Central memory CD8-positive, alpha-beta T cell (primary cell): ENCODE data around the gene RGS12.

Experiments
- ATAC-seq: fragments of 150-1000 bp; cut with Tn5 transposase; replicated peaks from 2 replicates; pipeline ENCODE4 v1.10.0; 2022; ENCODE audit warnings: mild to moderate bottlenecking, moderate FRiP score, moderate number of reproducible peaks; ENCODE audit not compliant: poor library complexity, severe bottlenecking; ENCODE audit errors: extremely low read depth
- DNase-seq, 2 donors: peaks; one replicate each; pipeline ENCODE4 v3.0.0; 2021; ENCODE audit warnings: low spot score in 2 of 2
- H3K27ac Mint-ChIP-seq: one replicate; pipeline ENCODE4 v1.8.0; 2022; ENCODE audit warnings: low read depth, mild to moderate bottlenecking, moderate library complexity, mixed read lengths
- H3K27me3 Mint-ChIP-seq: one replicate; pipeline ENCODE4 v1.8.0; 2022; ENCODE audit warnings: mixed read lengths
- H3K36me3 Mint-ChIP-seq: one replicate; pipeline ENCODE4 v1.8.0; 2022; ENCODE audit warnings: mild to moderate bottlenecking, moderate library complexity, mixed read lengths; ENCODE audit not compliant: insufficient read depth
- H3K4me1 Mint-ChIP-seq: one replicate; pipeline ENCODE4 v1.8.0; 2022; ENCODE audit warnings: mixed read lengths
- H3K4me3 Mint-ChIP-seq: one replicate; pipeline ENCODE4 v1.8.0; 2022; ENCODE audit warnings: mild to moderate bottlenecking, moderate library complexity, mixed read lengths
- H3K9me3 Mint-ChIP-seq: one replicate; pipeline ENCODE4 v1.8.0; 2022; ENCODE audit warnings: mixed read lengths

The RGS12 gene

DNA sequence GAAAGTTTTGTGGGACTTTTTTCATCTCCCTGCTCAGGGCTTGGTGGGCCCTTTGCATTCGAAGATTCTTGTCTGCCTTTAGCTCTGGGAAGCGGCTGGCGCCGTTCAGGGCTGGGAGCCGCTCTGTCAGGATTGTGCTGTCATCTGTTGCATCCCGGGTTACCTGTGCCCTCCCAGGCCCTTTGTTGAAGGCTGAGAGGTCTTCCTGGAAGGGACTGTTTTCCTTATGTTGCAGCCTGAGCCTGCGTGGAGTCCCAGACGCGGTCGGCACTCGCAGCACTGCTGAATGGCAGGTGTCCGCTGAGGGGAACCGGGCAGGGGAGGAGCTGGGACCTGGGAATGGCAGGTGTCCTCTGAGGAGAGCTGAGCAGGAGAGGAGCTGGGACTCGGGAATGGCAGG is 15.9 kb downstream of the RGS12 start:
- DNase-seq (no peak), ATAC-seq (no peak)
- no peak overlapping the region for H3K4me3 Mint-ChIP-seq
- H3K36me3 Mint-ChIP-seq, result no peaks in the 10 kb centered on the region
- H3K27ac Mint-ChIP-seq, result no peak overlapping the region
- H3K4me1 Mint-ChIP-seq, result peaks cover 3% of the 10 kb centered on the region
- H3K9me3 Mint-ChIP-seq, result no peaks in the 10 kb centered on the region
- H3K27me3 Mint-ChIP-seq, result no peaks in the 10 kb centered on the region

DNA sequence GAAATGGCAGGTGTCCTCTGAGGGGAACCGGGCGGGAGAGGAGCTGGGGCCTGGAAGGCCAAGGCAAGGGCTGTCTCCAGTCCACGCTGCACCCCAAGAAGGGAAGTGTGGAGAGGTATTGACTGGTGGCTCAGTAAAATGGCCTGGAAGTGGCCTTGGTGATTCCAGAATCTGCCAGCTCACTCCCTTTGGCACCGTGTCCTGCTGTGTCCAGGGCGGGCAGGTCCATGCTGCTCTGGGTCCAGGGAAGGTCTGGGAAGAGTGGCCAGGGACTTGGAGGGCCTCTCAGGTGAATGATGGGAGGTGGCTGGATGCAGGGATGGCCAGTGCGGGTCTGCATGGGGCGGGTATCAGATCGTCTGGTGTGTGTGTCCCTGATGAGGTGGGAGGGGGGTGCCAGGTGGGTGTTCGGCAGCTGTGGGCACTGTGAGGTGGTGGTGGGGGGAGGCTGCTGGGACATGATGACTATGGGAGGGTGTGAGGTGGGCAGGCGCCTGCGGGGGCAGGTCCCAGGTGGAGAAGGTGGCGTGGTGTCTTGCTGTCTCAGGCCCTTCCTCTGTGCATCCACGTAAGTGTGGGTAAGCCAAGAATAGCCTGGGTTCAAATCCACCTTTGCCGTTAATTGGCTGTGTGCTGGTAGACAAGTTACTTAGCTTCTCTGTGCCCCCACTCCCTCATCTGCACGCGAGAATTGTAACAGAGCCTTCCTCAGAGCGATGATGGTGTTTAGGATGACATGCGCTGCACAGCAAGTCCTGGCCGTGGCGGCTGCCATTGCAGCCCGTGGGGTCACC is 17.7 kb downstream of the RGS12 start:
- no peaks in the 10 kb centered on the region for H3K27me3 Mint-ChIP-seq
- no peak for ATAC-seq
- H3K4me3 Mint-ChIP-seq, result no peak overlapping the region
- DNase-seq, result no peak
- no peaks in the 10 kb centered on the region for H3K36me3 Mint-ChIP-seq
- H3K9me3 Mint-ChIP-seq, result no peaks in the 10 kb centered on the region
- peak overlapping the region; percentile 57 for H3K27ac Mint-ChIP-seq
- no peaks in the 10 kb centered on the region for H3K4me1 Mint-ChIP-seq

DNA sequence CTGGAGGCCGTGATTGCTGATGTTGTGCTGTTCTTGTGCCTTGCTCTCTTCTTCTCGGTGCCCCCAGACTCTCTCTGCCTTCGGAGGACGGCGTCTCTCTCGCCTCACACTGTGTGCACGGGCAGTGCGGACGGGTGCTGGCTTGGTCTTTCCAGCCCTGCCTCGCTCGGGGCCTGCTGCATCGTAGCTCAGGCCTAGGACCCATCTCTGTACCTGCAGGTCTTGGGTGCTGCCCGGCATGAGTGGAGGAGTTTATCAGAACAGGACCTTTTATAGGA is 18.2 kb downstream of the RGS12 start:
- ATAC-seq, result no peak
- Mint-ChIP-seq H3K9me3 (no peaks in the 10 kb centered on the region), H3K4me3 (no peak overlapping the region), H3K27ac (peak overlapping the region; percentile 57), H3K4me1 (peaks cover 4% of the 10 kb centered on the region), H3K27me3 (no peaks in the 10 kb centered on the region), H3K36me3 (no peaks in the 10 kb centered on the region)
- DNase-seq, result no peak

DNA sequence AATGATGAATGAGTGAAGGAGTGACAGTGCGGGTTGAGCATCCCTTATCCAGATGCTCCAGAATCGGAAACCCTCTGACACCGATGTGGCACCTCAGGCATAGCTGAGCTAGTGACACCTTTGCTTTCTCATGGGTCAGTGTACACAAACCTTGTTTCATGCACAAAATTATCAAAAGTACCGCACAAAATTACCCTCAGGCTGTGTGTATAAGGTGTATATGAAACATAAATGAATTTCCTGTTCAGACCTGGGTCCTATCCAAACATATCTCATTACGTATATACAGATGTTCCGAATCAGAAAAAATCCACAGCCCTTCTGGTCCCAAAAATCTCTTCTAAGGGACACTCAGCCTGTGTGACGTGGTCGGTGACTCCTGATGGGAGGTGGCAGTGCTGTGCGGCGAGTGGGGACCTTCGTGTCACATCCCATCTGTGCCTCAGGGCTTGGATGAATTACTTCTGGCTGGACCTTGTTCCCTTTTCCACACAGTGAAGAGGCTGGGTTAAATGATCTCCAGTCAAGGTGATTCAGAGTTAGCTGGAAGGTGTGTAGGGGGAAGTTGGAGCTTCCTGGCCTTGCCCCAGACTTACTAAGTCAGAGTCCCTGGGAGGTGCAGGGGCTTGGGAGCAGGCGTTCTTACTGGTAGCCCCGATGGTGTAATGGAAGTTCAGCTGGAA is 18.8 kb downstream of the RGS12 start:
- Mint-ChIP-seq H3K27me3 (no peaks in the 10 kb centered on the region), H3K9me3 (no peaks in the 10 kb centered on the region), H3K36me3 (no peaks in the 10 kb centered on the region), H3K27ac (peak overlapping the region; percentile 57), H3K4me3 (no peak overlapping the region), H3K4me1 (peaks cover 6% of the 10 kb centered on the region)
- no peak for DNase-seq
- no peak for ATAC-seq

DNA sequence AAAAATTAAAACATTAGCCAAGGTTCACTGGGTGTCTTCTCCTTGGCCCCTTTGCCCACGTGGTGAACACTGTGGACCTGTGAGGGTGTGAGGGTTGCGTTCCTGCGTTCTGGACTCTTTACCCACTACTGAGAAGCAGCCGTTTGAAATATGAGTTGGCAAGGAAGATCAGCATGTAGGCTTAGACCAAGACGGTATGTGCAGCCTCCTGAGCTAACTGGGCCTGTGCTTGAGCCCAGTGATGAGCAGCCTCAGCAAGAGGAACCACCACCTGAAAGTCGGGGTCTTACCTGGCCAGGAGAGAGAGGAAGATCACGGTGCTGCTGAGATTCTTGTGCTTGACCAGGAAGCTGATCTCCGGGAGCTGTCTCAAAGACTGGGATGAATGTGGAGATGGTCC is 19.5 kb downstream of the RGS12 start:
- Mint-ChIP-seq H3K4me3 (no peak overlapping the region), H3K27ac (no peak overlapping the region), H3K36me3 (no peaks in the 10 kb centered on the region), H3K9me3 (no peaks in the 10 kb centered on the region), H3K27me3 (no peaks in the 10 kb centered on the region), H3K4me1 (peaks cover 6% of the 10 kb centered on the region)
- no peak for ATAC-seq
- no peak for DNase-seq

DNA sequence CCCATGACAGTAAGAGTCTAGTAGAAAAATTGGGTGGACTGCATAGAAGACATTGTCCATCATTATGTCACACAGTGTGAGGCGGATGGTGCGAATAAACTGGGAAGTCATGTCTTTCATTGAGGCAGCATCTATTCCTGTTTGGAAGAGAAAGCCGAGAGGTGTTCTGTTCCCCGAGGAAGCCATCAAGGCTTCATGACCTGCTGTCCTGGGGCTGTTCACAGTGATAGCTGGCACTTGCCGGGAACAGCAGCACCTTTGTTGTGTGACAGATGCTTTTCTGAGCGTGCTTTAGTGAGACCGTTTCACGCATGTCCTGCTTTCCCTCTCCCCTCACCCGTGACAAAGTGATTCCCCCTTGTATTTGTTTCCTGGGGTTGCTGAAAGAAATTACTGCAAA is 20.3 kb downstream of the RGS12 start:
- H3K27me3 Mint-ChIP-seq, result no peaks in the 10 kb centered on the region
- H3K36me3 Mint-ChIP-seq, result peaks cover under 1% of the 10 kb centered on the region
- H3K4me3 Mint-ChIP-seq, result no peak overlapping the region
- ATAC-seq, result no peak
- H3K4me1 Mint-ChIP-seq, result peaks cover 6% of the 10 kb centered on the region
- H3K9me3 Mint-ChIP-seq, result no peaks in the 10 kb centered on the region
- no peak for DNase-seq
- no peak overlapping the region for H3K27ac Mint-ChIP-seq

DNA sequence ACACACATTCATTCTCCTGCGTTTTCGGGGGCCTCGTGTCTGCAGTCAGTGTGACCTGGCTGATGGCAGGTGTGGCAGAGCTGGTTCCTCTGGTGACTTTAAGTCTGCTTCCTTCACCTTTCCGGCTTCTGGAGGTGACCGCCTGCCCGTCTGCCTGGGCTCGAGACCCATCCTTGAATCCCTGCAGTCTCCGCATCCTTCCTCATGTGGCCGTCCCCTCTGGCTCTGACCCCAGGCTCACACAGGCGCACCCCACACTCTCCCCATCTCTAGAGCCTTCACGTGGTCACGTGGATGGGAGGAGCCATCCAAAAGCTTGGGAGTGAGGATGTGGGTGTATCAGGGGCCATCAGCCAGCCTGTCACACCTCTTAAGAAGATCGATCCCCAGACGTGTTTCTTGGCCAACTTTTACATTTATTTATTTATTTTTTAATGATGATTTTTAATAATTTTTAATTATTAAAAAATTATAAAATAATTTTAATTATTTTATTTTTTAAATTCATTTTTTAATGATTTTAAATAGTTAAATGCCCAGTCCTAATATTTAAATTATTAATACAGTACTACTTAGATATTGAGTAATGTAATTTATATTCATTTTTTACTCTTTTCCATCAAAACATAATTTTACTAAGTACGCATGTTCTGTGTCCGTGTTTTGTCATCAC is 20.9 kb downstream of the RGS12 start:
- no peak for DNase-seq
- Mint-ChIP-seq H3K4me3 (no peak overlapping the region), H3K9me3 (no peaks in the 10 kb centered on the region), H3K27me3 (no peaks in the 10 kb centered on the region), H3K27ac (no peak overlapping the region), H3K4me1 (peaks cover 6% of the 10 kb centered on the region), H3K36me3 (peaks cover 2% of the 10 kb centered on the region)
- no peak for ATAC-seq

DNA sequence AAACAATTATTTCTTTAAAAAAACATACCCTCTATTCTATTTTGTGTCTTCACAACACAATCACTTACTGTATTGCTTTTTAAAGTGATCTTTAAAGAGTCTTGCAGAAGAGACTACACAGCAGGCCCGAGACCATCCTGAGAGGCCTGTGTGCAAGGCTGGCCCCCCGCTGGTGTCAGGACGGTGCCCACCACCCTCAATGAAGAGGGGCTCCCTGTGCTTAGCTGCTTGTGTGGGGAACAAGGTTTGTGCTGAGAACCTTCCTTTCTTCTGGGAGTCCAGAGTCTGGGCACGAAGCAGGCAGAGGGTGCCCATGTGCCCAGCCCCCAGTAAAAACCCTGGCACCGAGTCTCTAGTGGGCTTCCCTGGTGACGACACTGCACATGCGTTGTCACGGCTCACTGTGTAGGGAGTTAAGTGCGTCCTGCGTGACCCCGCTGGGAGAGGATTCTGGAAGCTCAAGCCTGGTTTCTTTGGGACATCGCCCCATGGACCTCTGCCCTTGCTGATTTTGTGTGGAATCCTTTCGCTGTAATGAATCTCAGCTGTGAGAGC is 22.0 kb downstream of the RGS12 start:
- Mint-ChIP-seq H3K4me3 (no peak overlapping the region), H3K27me3 (no peaks in the 10 kb centered on the region), H3K27ac (no peak overlapping the region), H3K36me3 (peaks cover 2% of the 10 kb centered on the region), H3K9me3 (no peaks in the 10 kb centered on the region), H3K4me1 (peaks cover 6% of the 10 kb centered on the region)
- no peak for DNase-seq
- no peak for ATAC-seq

DNA sequence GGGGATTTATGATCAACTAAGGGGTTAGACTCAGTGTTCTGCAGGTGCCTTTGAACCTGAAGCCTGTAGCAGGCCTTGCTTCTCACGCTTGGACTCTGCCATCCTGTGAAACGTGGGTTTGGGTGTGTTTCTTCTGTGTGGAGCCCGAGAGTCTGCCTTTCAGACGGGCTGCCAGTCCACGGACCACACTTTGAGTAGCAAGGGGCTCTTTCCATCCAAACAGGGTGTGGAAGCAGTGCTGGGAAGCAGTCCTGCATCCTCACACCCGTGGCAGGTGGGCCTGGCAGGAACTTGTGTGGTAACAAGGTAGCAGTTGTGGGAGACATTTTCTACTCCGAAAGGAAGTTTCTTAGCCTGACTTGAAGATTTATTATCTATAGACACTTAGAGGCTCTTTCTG is 22.7 kb downstream of the RGS12 start:
- no peak overlapping the region for H3K4me3 Mint-ChIP-seq
- H3K9me3 Mint-ChIP-seq, result no peaks in the 10 kb centered on the region
- no peak for ATAC-seq
- no peaks in the 10 kb centered on the region for H3K27me3 Mint-ChIP-seq
- no peak overlapping the region for H3K27ac Mint-ChIP-seq
- peaks cover 2% of the 10 kb centered on the region for H3K36me3 Mint-ChIP-seq
- no peak for DNase-seq
- H3K4me1 Mint-ChIP-seq, result peaks cover 13% of the 10 kb centered on the region

DNA sequence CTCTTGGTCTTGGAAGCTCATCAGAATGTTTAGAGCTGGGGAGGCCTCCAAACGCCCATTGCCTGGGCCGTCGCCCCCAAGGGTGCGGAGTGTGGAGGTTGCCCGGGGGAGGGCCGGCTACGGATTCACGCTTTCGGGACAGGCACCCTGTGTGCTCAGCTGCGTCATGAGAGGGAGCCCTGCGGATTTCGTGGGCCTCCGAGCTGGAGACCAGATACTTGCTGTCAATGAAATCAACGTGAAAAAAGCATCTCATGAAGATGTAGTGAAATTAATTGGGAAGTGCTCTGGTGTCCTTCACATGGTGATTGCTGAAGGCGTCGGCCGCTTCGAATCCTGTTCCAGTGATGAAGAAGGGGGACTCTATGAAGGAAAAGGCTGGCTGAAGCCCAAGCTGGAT is 23.3 kb downstream of the RGS12 start:
- no peaks in the 10 kb centered on the region for H3K27me3 Mint-ChIP-seq
- peaks cover 2% of the 10 kb centered on the region for H3K36me3 Mint-ChIP-seq

DNA sequence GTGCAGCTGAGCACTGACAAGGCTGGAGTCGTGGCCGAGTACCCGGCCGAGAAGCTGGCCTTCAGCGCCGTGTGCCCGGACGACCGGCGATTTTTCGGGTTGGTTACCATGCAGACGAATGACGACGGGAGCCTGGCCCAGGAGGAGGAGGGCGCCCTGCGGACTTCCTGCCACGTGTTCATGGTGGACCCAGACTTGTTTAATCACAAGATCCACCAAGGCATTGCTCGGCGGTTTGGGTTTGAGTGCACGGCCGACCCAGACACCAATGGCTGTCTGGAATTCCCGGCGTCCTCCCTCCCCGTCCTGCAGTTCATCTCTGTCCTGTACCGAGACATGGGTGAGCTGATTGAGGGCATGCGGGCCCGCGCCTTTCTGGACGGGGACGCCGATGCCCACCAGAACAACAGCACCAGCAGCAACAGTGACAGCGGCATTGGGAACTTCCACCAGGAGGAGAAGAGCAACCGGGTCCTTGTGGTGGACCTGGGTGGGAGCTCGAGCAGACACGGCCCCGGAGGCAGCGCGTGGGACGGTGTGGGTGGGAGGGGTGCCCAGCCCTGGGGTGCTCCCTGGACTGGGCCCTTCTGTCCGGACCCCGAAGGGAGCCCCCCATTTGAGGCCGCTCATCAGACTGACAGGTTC is 24.3 kb downstream of the RGS12 start:
- Mint-ChIP-seq H3K27ac (no peak overlapping the region), H3K9me3 (no peaks in the 10 kb centered on the region)
- no peak for DNase-seq

More for the DNA sequence above, 23.3 kb downstream of the RGS12 start:
- peaks cover 18% of the 10 kb centered on the region for H3K4me1 Mint-ChIP-seq
- H3K9me3 Mint-ChIP-seq, result no peaks in the 10 kb centered on the region
- no peak for DNase-seq
- H3K27ac Mint-ChIP-seq, result no peak overlapping the region
- H3K4me3 Mint-ChIP-seq, result no peak overlapping the region
- ATAC-seq, result no peak

DNA sequence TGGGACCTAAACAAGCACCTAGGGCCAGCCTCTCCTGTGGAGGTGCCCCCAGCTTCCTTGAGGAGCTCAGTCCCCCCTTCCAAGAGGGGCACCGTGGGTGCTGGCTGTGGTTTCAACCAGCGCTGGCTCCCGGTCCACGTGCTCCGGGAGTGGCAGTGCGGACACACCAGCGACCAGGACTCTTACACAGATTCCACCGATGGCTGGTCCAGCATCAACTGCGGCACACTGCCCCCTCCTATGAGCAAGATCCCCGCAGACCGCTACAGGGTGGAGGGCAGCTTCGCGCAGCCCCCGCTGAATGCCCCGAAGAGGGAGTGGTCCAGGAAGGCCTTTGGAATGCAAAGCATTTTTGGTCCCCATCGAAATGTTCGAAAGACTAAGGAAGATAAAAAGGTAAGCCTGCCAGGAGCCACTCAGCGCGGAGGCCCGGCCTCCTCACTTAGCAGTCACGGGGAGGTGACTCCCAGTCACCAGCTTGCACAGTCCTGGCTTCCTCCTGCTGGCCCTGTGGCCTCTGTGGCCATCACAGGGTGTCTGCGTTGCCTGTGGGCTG is 24.9 kb downstream of the RGS12 start:
- ATAC-seq, result no peak
- Mint-ChIP-seq H3K27ac (no peak overlapping the region), H3K36me3 (peaks cover 3% of the 10 kb centered on the region), H3K9me3 (no peaks in the 10 kb centered on the region), H3K4me1 (peaks cover 18% of the 10 kb centered on the region), H3K27me3 (no peaks in the 10 kb centered on the region), H3K4me3 (no peak overlapping the region)
- no peak for DNase-seq

More for the DNA sequence above, 24.3 kb downstream of the RGS12 start:
- peaks cover 3% of the 10 kb centered on the region for H3K36me3 Mint-ChIP-seq
- no peak overlapping the region for H3K4me3 Mint-ChIP-seq
- H3K27me3 Mint-ChIP-seq, result no peaks in the 10 kb centered on the region
- no peak for ATAC-seq
- peaks cover 18% of the 10 kb centered on the region for H3K4me1 Mint-ChIP-seq
